ENCODE data around the gene MEF2C.

- no peak for TF ChIP-seq POLR2AphosphoS5 (IDR thresholded peaks at IDR 0.05)
- no peak for TF ChIP-seq EP300 (IDR thresholded peaks at IDR 0.05; ENCODE audit: low read depth)
Measured at GRCh38 chr5:88743231-88743834, 139.7 kb downstream of the MEF2C start.
